Testis (tissue), 2 donors: Measurements from ENCODE around the gene ING1.

Experiments used
- CTCF ChIP-seq, 3 experiments: fragments of 450-650 bp in 2 of 3; fragments of 200-600 bp in 1 of 3; sonication (generic) in 1 of 3; IDR thresholded peaks; one replicate each; pipeline ENCODE4 v1.5.1; 2016 to 2019; ENCODE audit warnings: antibody characterized with exemption in 3 of 3, mild to moderate bottlenecking in 2 of 3, moderate library complexity in 1 of 3
- POLR2A ChIP-seq: fragments of 450-650 bp; IDR thresholded peaks from one replicate; pipeline ENCODE4 v1.6.1; 2017; ENCODE audit warnings: antibody characterized with exemption, mild to moderate bottlenecking, moderate library complexity

- TF ChIP-seq CTCF (IDR thresholded peaks at IDR 0.05) (no peak), POLR2A (no peak)
Measured at GRCh38 chr13:110759710-110760109, 46.2 kb downstream of the ING1 start.
